HG03025 (cell line): ENCODE results near the gene SH3PXD2A.
"Not testable (repeated sequence)": the region's sequence is repeated elsewhere in the genome, so short reads cannot be mapped to it uniquely, and the experiment has no call there.

Experiments
- ATAC-seq: cut with Tn5 transposase; IDR thresholded peaks from one replicate; pipeline ENCODE4 v1.9.1; 2021; ENCODE audit warnings: mild to moderate bottlenecking, moderate library complexity; ENCODE audit not compliant: unreplicated experiment, low FRiP score

Gene SH3PXD2A

GRCh38 chr10:103618575-103619423 lies 236.6 kb downstream of the SH3PXD2A start:
- ATAC-seq, result no peak

GRCh38 chr10:103617602-103618385 lies 237.6 kb downstream of the SH3PXD2A start:
- ATAC-seq, result no peak

GRCh38 chr10:103616705-103617601 lies 238.4 kb downstream of the SH3PXD2A start:
- ATAC-seq, result no peak

GRCh38 chr10:103614306-103615158 lies 240.8 kb downstream of the SH3PXD2A start:
- ATAC-seq, result no peak

GRCh38 chr10:103613616-103614015 lies 241.8 kb downstream of the SH3PXD2A start:
- no peak for ATAC-seq

- ATAC-seq, result no peak
These were observed 242.7 kb downstream of the SH3PXD2A start for GRCh38 chr10:103612462-103613365.

GRCh38 chr10:103610921-103611511 lies 244.4 kb downstream of the SH3PXD2A start:
- ATAC-seq, result no peak

- no peak for ATAC-seq
These were observed 245.3 kb downstream of the SH3PXD2A start for GRCh38 chr10:103610083-103610472.

- ATAC-seq, result no peak
These were observed 245.9 kb downstream of the SH3PXD2A start for GRCh38 chr10:103609231-103610082.

GRCh38 chr10:103608056-103608455 lies 247.3 kb downstream of the SH3PXD2A start:
- not testable (repeated sequence) for ATAC-seq

- ATAC-seq, result not testable (repeated sequence)
These were observed 248.3 kb downstream of the SH3PXD2A start for GRCh38 chr10:103607051-103607450.

GRCh38 chr10:103606097-103606438 lies 249.3 kb downstream of the SH3PXD2A start:
- ATAC-seq, result not testable (repeated sequence)

GRCh38 chr10:103605359-103606096 lies 249.8 kb downstream of the SH3PXD2A start:
- no peak for ATAC-seq

GRCh38 chr10:103603382-103603781 lies 252.0 kb downstream of the SH3PXD2A start:
- ATAC-seq, result no peak

GRCh38 chr10:103602852-103603155 lies 252.6 kb downstream of the SH3PXD2A start:
- ATAC-seq, result no peak

GRCh38 chr10:103602028-103602851 lies 253.1 kb downstream of the SH3PXD2A start:
- ATAC-seq, result no peak
